GM18861 (cell line): Measurements from ENCODE around the gene SLC15A3.
"Not testable (repeated sequence)": the region's sequence is repeated elsewhere in the genome, so short reads cannot be mapped to it uniquely, and the experiment has no call there.

Source experiments
- ATAC-seq: cut with Tn5 transposase; IDR thresholded peaks from one replicate; pipeline ENCODE4 v1.9.1; 2021; ENCODE audit not compliant: unreplicated experiment

Gene SLC15A3

DNA sequence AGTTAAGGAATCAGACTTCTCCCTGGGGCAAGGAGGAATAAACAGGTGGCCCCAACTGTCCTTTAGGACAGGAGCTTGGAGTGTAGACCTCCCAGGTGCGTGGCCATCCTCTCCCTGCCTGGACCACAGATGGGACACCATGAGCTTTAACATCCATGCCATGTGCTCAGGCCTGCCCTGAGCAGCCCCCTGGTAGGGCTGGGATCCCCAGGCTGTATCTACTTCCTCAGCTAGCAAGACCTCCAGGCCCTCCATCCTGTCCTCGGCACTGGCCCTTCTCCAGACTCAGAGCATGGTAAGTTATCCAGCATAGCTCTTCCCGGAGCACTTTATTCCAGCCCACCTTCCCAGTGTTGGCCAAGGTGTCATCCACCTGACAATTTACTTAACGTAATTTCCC is 25.2 kb upstream of the SLC15A3 start:
- ATAC-seq: no peak

DNA sequence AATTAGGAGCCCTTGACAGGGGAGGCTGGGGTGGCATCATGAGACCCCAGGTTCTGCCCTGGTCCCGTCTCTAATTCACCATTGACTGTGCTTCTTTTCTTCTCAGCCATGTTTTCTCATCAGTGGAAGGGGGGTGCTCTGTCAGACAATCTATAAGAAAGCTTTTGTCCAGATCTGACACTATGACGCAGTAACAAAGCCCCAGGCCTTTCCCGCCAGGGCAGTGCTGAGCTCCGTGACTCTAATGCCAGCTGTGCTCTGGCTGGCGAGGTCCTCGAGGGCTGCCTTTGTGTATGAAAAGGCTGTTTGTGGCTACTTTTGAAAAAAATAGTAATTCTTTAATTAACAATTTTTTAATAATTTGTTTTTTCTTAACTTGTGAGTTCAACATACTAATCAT is 22.8 kb upstream of the SLC15A3 start:
- no peak for ATAC-seq

DNA sequence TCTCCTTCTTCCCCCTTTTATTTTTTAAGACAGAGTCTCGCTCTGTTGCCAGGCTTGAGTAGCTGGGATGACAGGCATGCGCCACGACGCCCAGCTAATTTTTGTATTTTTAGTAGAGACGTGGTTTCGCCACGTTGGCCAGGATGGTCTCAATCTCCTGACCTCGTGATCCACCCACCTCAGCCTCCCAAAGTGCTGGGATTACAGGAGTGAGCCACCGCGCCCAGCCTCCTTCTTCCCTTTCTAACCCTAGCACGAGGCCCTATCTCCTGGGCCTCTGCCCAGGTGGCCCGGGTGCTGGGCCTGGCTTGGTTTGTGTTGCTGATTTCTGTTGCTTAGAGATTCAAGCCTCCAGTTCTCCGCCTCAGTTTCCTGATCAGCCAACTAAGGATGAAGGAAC is 22.3 kb upstream of the SLC15A3 start:
- ATAC-seq: not testable (repeated sequence)

DNA sequence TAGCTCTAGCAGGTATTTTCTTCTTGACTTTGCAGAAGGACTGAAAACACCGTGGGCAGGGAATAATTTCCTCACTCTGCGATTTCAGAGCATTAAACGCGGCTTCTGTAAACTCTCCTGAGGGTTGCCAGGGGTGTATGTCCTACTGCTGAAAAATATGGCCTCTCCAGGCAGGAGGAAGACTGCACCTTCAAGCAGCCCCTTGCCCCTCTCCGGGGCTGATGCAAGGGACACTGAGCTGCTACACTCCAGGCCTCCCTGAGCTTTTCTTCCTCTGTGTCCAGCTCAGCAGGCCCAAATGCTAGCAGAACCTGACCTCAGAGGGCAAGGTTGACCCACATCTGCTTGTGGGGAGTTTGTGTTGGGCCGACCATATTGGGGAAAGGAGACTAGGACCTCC is 21.7 kb upstream of the SLC15A3 start:
- ATAC-seq: no peak

DNA sequence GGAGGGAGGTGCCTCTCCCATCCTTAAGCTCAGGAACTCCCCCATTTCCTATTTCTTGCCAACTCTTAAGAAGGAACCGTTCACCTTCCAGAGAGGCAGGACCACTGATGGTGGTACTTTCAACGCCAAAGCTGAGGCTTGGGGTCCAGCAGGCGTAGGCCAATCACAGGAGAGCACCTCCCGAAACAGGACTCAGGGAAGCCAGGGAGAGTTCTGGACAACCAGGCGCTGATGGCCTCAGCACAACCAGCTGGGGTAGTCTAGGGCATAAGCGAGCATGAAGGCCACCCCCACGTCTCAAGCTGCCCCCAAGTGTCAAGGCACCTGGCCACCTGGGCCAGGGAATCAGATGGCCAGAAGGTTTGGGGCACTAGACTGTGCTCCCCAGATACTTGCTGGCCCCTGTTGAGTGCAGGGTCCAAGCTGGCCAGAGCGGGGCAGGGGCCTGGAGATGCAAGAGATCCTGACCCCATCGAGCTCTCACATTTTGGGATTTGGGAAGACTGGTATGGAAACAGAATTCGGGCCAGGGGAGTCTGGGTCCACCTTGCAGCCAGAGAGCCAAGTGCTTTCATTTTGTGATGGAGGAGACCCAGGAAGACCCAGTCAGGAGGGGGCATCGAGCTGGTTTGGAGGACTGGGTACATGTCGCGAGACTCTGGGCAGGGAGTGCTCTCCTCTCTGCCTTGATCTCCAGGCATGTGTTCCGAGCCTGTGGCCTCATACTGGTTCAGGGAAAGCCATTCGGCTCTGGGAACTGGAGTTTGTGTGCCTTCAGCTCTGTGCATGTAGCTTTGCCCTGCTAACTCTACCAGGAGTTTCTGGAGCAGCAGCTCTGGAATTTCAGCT is 20.4 kb upstream of the SLC15A3 start:
- ATAC-seq: no peak

DNA sequence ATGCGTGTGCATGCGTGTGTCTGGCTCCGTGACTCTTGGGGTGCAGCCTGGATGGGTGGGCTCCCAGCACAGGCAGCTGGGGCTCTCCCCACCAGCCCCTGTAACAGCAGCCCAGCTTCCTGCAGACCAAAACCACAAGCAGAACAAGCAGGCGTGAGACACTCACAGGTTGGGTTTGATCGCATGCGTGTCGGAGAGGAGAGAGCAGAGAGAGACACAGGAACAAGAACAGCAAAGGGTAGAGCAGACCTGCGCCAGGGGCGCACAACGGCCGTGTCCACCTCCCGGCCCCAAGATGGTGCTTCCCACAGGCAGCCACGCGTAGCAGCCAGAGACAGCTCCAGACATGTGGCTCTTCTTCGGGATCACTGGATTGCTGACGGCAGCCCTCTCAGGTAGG is 19.5 kb upstream of the SLC15A3 start, which contains the start of gene CD6:
TSS of gene CD6 (plus strand) at position 161 of the 400 bp plus-strand sequence. CDS start at position 347, 186 bp downstream.
- no peak for ATAC-seq

DNA sequence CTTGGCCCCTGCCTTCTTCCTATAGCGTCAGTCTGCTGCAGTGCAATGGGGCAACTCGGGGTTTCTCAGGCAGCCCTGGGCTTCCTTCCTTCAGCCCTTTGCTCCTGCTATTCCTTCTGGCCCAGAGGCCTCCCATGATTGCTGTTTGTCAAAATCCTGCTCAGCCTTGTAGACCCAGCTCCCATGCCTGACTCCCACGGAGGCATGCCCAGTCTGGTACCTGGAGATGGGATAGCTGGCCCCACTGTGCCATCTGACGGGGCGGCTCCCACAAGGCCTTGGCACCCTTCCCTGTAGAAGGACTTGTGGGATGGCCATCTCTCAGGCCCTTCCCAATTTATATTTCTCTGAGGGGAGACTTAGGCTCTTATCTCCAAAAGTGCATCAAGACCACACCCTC is 18.9 kb upstream of the SLC15A3 start:
- ATAC-seq: no peak

DNA sequence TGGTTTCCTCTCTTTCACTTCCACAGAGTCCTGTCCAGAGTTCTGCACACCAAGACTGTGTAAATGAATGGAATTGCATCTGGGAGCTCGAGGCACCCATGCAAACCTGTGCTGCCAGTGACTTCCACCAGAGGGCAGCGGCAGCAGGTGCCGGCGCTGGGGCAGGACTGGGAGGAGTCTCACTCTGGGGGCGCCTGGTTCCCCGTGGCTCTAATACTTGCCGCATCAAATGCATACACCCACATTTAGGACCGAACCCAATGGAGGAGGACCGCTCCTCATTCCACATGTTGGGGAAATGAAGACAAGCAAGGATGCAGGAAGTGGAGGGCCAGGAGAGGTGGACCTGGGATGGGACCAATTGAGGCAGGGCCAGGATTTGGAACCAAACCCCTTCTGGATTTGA is 18.4 kb upstream of the SLC15A3 start:
- no peak for ATAC-seq

DNA sequence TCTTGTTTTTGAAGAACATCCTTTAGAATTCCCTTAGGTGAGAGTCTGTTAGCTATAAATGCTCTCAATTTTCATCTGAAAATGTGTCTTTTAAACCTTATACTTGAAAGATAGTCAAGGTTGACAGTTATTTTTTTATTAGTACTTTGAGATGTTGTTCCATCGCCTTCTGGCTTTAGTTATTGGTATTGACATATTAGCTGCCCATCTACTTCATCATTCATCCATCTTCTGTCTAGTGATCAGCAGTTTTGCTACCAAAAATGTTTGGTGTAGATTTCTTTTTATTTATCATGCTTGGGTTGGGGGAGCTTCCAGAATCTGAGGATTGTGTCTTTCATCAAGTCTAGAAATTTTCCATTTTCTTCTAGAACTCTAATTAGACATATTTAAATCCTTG is 16.2 kb upstream of the SLC15A3 start:
- ATAC-seq: no peak

DNA sequence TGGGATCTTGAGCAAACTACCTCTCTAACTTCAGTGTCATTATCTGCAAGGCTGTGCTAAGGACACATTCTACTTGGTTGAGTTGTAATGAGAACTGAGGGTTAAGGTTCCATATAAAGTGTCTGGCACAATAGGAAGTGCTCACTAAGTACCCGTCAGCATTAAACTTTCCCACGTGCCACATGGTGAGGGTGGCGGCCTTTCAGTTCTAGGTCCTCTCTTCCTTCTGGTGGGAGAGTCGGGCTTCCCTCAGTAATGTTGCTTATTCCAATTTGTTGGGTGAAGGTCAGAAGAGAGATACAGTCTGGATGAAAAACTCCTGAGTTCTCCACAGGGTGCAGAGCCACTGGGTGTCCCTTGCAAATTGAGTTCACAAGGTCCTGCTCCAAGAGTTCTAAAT is 14.9 kb upstream of the SLC15A3 start:
- ATAC-seq: no peak

DNA sequence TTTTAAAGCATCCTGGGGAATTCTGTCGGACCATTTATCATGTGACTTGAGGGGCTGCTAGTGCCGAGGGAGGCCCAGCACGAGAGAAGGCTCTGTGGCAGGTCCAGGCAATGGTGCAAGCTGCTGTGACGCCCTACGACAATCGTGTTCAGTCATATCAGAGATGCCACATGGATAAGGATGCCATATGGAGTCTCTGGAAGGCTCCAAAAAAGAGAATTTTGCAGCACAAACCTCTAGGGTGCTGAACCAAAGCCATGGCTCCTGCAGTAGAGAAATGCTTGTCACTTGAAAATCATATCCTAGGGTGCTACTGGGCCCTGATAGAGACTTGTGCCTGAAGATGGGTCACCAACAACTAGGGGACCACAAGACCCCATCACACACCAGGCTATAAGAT is 12.8 kb upstream of the SLC15A3 start:
- no peak for ATAC-seq

DNA sequence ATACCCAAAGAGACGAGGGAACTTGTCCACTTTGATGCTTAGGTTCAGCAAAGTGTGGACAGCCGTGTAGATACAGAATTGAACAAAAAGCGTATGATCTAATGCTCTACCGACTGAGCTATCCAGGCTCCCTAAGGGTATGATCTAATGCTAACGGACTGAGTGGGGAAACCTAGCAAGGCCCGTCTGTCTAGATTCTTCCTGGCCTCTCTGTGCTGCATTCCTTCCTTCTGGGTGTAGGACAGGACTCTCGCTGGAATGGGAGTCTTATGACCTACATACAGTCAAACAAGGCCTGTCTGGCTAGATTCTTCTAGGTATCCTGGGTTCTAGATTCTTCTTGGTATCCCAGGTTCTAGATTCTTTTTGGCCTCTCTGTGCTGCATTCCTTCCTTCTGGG is 8.4 kb upstream of the SLC15A3 start:
- no peak for ATAC-seq

DNA sequence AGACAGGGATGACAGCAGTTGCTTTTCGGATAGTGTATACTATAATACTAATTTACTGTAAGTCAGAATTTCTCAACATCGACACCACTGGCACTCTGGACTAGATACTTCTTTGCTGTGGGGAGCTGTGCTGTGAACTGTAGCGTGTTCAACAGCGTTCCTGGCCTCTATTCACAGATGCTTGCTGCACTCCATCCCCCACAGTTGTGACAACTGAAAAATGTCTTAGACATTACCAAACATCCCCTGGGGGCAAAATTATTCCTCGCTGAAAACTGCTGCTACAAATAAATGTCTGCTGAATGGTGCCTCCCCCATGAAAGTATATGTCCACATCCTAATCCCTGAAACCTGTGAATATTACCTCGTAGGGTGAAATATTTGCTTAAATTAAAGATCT is 7.5 kb upstream of the SLC15A3 start:
- no peak for ATAC-seq

DNA sequence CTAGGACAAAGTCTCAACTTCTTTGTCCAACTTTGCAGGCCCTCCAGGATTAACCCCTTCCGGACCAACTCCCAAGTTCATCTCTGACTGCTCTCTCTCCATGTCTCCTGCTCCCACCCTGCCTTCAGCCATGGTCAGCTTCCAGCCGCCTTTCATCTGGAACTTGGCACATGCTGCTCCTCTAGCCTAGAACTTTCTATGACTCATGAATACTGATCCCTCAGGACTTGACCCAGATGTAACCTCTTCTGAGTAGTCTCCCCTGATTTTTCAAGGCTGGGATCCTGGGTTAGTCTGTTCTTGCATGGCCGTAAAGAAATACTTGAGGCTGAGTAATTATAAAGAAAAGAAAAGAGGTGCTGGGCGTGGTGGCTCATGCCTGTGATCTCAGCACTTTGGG is 5.2 kb upstream of the SLC15A3 start:
- no peak for ATAC-seq

DNA sequence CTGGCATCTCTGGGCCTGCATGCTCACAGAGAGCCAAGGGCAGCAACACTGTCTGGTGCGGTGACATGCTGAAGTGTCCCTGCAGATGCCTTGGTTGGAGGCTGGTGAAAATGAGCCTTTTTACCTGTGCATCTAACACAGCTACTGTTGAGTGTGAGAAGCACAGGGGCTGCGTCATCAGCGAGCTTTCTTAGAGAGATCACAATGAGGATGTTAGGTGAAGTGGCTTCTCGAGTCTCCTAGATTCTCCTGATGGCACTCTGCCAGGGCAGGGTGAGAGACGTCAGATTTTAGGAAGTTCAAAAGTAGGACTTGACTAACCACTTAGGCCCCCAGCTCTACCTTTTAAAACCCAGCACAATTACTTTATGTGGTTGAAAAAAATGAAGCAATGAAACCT is 3.6 kb upstream of the SLC15A3 start:
- no peak for ATAC-seq

DNA sequence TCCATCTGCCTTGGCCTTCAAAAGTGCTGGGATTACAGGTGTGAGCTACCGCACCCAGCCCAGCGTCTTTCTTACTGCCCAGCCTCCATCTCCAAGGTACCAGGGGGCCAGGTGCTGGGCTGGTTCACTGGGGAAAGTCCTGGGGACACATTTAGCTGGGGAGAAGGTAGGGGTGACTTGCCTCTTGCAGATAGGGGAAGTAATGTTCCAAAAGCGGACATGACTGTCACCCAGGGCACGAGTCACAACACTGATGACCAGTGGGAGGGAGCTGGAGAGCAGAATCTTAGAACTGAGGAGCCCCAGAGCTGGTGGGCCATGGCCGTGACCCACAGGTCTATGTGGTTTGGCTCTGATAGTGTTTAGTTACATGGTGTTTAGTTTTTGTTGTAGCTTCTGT is 2.4 kb upstream of the SLC15A3 start:
- ATAC-seq: no peak

DNA sequence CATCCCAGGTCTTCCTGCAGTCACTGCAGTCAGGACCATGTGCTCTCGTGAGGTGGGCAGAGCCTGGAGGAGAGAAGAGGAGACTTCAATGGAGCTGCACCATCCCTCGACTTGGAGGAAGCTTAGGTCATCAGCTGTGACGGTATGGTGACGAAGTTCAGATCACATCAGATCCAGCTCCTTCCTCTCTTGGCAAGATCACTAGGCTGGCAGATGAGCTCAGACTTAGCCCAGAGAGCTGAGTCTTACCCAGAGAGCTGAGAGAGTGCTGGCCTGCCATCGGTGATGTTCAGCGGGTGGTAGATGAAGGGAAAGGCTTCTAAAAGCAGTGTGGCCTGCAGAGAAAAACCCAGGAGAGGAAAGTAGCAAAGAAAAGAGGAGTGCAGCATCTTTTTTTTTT is 1.8 kb upstream of the SLC15A3 start:
- ATAC-seq: no peak

DNA sequence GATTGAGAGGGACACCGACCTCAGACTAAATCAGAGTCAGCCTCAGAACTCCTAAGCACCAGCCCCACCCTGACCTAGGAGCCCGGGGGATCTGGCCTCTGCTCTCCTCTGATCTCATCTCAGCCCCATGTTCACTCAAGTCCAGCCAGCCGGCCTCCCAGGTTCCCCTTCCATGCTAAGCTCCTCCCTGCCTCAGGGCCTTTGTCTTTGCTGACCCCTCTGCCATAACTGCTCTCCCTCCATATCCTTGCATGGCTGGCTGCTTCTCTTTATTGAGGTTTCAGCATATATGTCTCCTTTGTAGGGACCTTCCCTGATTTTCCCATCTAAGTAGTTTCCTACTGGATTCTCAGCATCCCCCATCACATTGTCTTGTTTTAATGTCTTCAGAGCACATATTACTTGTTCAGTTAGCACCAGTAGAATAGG is 780 bp upstream of the SLC15A3 start:
- ATAC-seq: no peak

DNA sequence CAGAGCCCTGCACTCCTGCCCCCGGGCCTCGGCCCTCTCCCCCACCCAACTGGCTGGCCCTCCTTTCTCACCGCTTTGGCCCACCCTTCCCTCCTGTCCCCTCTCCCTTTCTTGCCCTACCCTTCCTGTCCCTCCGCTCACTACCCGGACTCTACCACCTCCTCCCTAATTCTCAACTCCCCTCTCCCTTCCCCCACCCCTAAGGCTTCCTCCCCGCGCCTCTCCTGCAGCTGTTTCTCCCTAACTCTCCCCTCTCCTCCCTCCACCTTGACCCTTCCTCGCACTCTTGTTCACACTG is 421 bp downstream of the SLC15A3 start:
- ATAC-seq: no peak

DNA sequence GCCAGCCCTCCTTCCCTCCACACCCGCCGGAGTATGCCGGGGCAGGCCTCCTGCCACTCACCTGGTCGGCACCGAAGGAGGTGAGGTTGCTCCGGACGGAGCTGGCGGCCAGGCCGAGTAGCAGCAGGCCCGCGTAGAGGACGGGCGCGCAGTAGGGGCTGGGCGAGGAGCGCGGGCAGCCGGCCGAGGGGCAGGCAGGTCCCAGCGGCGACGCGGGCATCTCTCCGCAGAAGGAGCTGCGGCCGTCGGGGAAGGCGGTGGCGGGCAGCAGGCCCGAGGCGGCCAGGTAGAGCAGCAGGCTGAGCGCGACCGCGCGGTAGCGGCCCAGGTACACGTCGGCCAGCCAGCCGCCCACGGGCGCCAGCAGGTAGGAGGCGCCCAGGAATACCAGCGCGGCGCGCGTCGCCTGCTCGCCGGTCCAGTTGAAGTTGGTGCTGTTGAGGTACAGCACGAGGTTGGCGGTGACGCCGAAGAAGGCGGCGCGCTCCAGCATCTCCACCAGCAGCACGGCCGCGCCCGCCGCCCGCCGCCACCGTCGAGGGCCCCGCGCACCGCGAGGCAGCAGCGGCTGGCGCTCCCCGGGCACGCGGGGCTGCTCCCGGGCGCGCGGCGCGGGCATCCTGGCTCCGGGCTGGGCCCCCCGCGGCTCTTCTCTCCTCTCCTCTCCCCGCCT is 907 bp downstream of the SLC15A3 start:
- no peak for ATAC-seq

DNA sequence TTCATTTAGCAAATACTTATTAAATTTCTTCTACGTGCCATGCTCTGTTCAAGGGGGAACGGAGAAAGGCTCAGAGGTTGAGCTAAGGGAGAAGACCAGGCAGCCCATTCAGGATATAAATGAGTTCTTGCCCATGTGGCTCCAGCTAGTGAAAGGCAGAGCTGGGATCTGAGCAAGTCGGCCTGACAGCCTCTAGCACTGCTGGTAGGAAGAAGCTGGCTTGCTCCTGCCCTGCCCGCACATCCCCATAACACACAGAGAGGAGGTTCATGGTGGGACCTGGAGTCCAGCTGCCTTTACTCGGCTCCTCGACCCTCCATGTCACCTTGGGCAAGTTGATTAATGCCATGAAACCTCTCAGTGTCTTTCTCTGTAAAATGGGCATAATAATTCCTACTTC is 2.0 kb downstream of the SLC15A3 start:
- ATAC-seq: no peak

DNA sequence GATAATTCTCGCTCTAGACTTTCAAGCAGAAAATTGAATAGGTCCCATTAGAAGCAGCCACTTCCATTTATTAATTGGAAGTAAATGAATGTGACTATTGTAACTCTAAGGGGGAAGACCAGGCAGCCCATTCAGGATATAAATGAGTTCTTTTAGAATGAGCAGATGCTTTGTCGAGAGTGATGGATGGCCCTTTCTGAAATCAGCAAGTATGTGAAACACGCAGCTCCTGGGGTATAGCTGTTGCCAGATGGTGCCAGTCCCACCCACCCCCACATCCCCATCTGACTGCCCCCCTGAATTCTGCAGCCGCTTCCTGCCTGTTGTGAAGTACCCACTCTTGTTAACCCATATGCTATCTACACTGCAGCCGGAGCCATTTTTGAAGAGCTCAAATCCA is 3.7 kb downstream of the SLC15A3 start:
- ATAC-seq: no peak

DNA sequence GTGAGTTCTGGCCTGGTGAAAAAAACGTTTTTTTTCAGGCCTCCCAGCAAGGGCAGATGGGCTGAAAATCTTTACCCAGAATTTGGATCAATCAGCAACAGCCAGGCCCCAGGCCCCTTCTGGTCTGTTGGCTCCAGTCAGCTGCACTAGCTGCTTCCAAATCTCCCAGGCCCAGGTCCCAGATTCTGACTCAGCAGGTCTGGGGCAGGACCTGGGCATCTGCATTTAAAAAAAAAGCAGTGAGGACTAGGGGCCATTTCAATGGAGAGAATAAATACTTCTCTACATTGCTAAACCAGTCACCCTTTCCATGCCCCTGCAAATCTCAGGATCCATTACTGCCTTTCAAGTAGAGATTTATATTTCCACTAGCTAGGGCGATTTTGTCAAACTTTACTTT is 4.3 kb downstream of the SLC15A3 start:
- no peak for ATAC-seq
